ENCODE measurements around the gene PLCB1.

GRCh38 chr20:8874437-8874836, 742.4 kb downstream of the PLCB1 start:
- no peak for TF ChIP-seq GATA3 (IDR thresholded peaks at IDR 0.05; ENCODE audit: low read depth, low read length)
- no peak for TF ChIP-seq GATA2 (IDR thresholded peaks at IDR 0.05; ENCODE audit: low read depth, low read length)
